ENCODE measurements around the gene NCOA5.

The NCOA5 gene

GRCh38 chr20:46073024-46073423, 16.7 kb downstream of the NCOA5 start:
- Mint-ChIP-seq H3K4me3 (no peak overlapping the region), H3K27me3 (ENCODE audit: low read depth) (no peaks in the 10 kb centered on the region), H3K4me1 (ENCODE audit: low read depth) (peaks cover 2% of the 10 kb centered on the region), H3K9me3 (no peaks in the 10 kb centered on the region), H3K27ac (no peak overlapping the region), H3K36me3 (ENCODE audit: low read depth) (peaks cover 19% of the 10 kb centered on the region)
- DNase-seq (ENCODE audit: low spot score): no peak

- H3K27me3 Mint-ChIP-seq (ENCODE audit: low read depth): no peaks in the 10 kb centered on the region
- peaks cover 16% of the 10 kb centered on the region for H3K36me3 Mint-ChIP-seq (ENCODE audit: low read depth)
- no peak overlapping the region for H3K4me3 Mint-ChIP-seq
- H3K9me3 Mint-ChIP-seq: no peaks in the 10 kb centered on the region
- peaks cover 2% of the 10 kb centered on the region for H3K4me1 Mint-ChIP-seq (ENCODE audit: low read depth)
- no peak overlapping the region for H3K27ac Mint-ChIP-seq
- no peak for DNase-seq (ENCODE audit: low spot score)
Measured at GRCh38 chr20:46071573-46071972, 18.2 kb downstream of the NCOA5 start.

- H3K9me3 Mint-ChIP-seq: no peaks in the 10 kb centered on the region
- no peak for DNase-seq (ENCODE audit: low spot score)
- H3K27me3 Mint-ChIP-seq (ENCODE audit: low read depth): no peaks in the 10 kb centered on the region
- peaks cover 18% of the 10 kb centered on the region for H3K36me3 Mint-ChIP-seq (ENCODE audit: low read depth)
- no peak overlapping the region for H3K27ac Mint-ChIP-seq
- no peak overlapping the region for H3K4me3 Mint-ChIP-seq
- H3K4me1 Mint-ChIP-seq (ENCODE audit: low read depth): peaks cover 2% of the 10 kb centered on the region
Measured at GRCh38 chr20:46070215-46070900, 19.4 kb downstream of the NCOA5 start.

GRCh38 chr20:46065691-46066090, 24.1 kb downstream of the NCOA5 start:
- peaks cover 12% of the 10 kb centered on the region for H3K4me1 Mint-ChIP-seq (ENCODE audit: low read depth)
- DNase-seq (ENCODE audit: low spot score): no peak
- H3K27me3 Mint-ChIP-seq (ENCODE audit: low read depth): no peaks in the 10 kb centered on the region

GRCh38 chr20:46065006-46065405, 24.8 kb downstream of the NCOA5 start:
- DNase-seq (ENCODE audit: low spot score): no peak
- no peaks in the 10 kb centered on the region for H3K9me3 Mint-ChIP-seq
- H3K27me3 Mint-ChIP-seq (ENCODE audit: low read depth): no peaks in the 10 kb centered on the region
- peaks cover 60% of the 10 kb centered on the region for H3K36me3 Mint-ChIP-seq (ENCODE audit: low read depth)
- H3K4me3 Mint-ChIP-seq: no peak overlapping the region
- H3K4me1 Mint-ChIP-seq (ENCODE audit: low read depth): peaks cover 19% of the 10 kb centered on the region
- no peak overlapping the region for H3K27ac Mint-ChIP-seq

More at GRCh38 chr20:46065691-46066090, 24.1 kb downstream of the NCOA5 start:
- peaks cover 54% of the 10 kb centered on the region for H3K36me3 Mint-ChIP-seq (ENCODE audit: low read depth)
- H3K27ac Mint-ChIP-seq: no peak overlapping the region
- H3K4me3 Mint-ChIP-seq: no peak overlapping the region
- H3K9me3 Mint-ChIP-seq: no peaks in the 10 kb centered on the region

- DNase-seq (ENCODE audit: low spot score): peak; percentile 17
- Mint-ChIP-seq H3K27ac (no peak overlapping the region), H3K27me3 (ENCODE audit: low read depth) (peaks cover 3% of the 10 kb centered on the region), H3K4me1 (ENCODE audit: low read depth) (peaks cover 22% of the 10 kb centered on the region), H3K4me3 (no peak overlapping the region), H3K36me3 (ENCODE audit: low read depth) (peaks cover 59% of the 10 kb centered on the region), H3K9me3 (no peaks in the 10 kb centered on the region)
Measured at GRCh38 chr20:46063652-46064054, 26.1 kb downstream of the NCOA5 start.

GRCh38 chr20:46063151-46063550, 26.6 kb downstream of the NCOA5 start:
- H3K36me3 Mint-ChIP-seq (ENCODE audit: low read depth): peaks cover 58% of the 10 kb centered on the region
- no peak overlapping the region for H3K4me3 Mint-ChIP-seq
- H3K4me1 Mint-ChIP-seq (ENCODE audit: low read depth): peaks cover 22% of the 10 kb centered on the region
- peaks cover 7% of the 10 kb centered on the region for H3K27me3 Mint-ChIP-seq (ENCODE audit: low read depth)
- no peaks in the 10 kb centered on the region for H3K9me3 Mint-ChIP-seq
- H3K27ac Mint-ChIP-seq: no peak overlapping the region
- DNase-seq (ENCODE audit: low spot score): no peak

- Mint-ChIP-seq H3K27ac (no peak overlapping the region), H3K4me3 (no peak overlapping the region), H3K36me3 (ENCODE audit: low read depth) (peaks cover 57% of the 10 kb centered on the region), H3K4me1 (ENCODE audit: low read depth) (peaks cover 22% of the 10 kb centered on the region), H3K9me3 (no peaks in the 10 kb centered on the region), H3K27me3 (ENCODE audit: low read depth) (peaks cover 10% of the 10 kb centered on the region)
- DNase-seq (ENCODE audit: low spot score): no peak
Measured at GRCh38 chr20:46062621-46063020, 27.1 kb downstream of the NCOA5 start.

GRCh38 chr20:46062151-46062550, 27.6 kb downstream of the NCOA5 start:
- Mint-ChIP-seq H3K36me3 (ENCODE audit: low read depth) (peaks cover 57% of the 10 kb centered on the region), H3K4me3 (no peak overlapping the region), H3K27ac (no peak overlapping the region), H3K27me3 (ENCODE audit: low read depth) (peaks cover 12% of the 10 kb centered on the region), H3K4me1 (ENCODE audit: low read depth) (peaks cover 22% of the 10 kb centered on the region), H3K9me3 (no peaks in the 10 kb centered on the region)
- DNase-seq (ENCODE audit: low spot score): no peak

- Mint-ChIP-seq H3K4me1 (ENCODE audit: low read depth) (peaks cover 22% of the 10 kb centered on the region), H3K27ac (no peak overlapping the region), H3K4me3 (no peak overlapping the region), H3K9me3 (no peaks in the 10 kb centered on the region), H3K27me3 (ENCODE audit: low read depth) (peaks cover 21% of the 10 kb centered on the region), H3K36me3 (ENCODE audit: low read depth) (peaks cover 54% of the 10 kb centered on the region)
- no peak for DNase-seq (ENCODE audit: low spot score)
Measured at GRCh38 chr20:46060975-46061374, 28.8 kb downstream of the NCOA5 start.

GRCh38 chr20:46060301-46060881, 29.4 kb downstream of the NCOA5 start:
- Mint-ChIP-seq H3K4me1 (ENCODE audit: low read depth) (peaks cover 22% of the 10 kb centered on the region), H3K9me3 (no peaks in the 10 kb centered on the region), H3K36me3 (ENCODE audit: low read depth) (peaks cover 50% of the 10 kb centered on the region), H3K27ac (peak overlapping the region; percentile 55), H3K4me3 (peak overlapping the region; percentile 49), H3K27me3 (ENCODE audit: low read depth) (peaks cover 26% of the 10 kb centered on the region)
- DNase-seq (ENCODE audit: low spot score): no peak

GRCh38 chr20:46058599-46059281, 31.0 kb downstream of the NCOA5 start:
- Mint-ChIP-seq H3K36me3 (ENCODE audit: low read depth) (peaks cover 34% of the 10 kb centered on the region), H3K4me3 (no peak overlapping the region), H3K27ac (no peak overlapping the region), H3K27me3 (ENCODE audit: low read depth) (peaks cover 30% of the 10 kb centered on the region), H3K9me3 (no peaks in the 10 kb centered on the region), H3K4me1 (ENCODE audit: low read depth) (peaks cover 17% of the 10 kb centered on the region)
- no peak for DNase-seq (ENCODE audit: low spot score)

GRCh38 chr20:46057856-46058598, 31.7 kb downstream of the NCOA5 start:
- no peak for DNase-seq (ENCODE audit: low spot score)
- Mint-ChIP-seq H3K4me1 (ENCODE audit: low read depth) (peaks cover 17% of the 10 kb centered on the region), H3K4me3 (no peak overlapping the region), H3K36me3 (ENCODE audit: low read depth) (peaks cover 29% of the 10 kb centered on the region), H3K27ac (no peak overlapping the region), H3K27me3 (ENCODE audit: low read depth) (peaks cover 30% of the 10 kb centered on the region), H3K9me3 (no peaks in the 10 kb centered on the region)

Data from T-helper 2 cell treated with Interferon-gamma antibody and Interleukin-4, amounts not matched to agents 5 μg/mL and 100 μg/mL, for 36 hours (primary cell).